C1 segment of cervical spinal cord (tissue), 14 donors: ENCODE measurements around the gene COL13A1.

Experiments used
- DNase-seq, 14 donors: peaks; one replicate each; lab custom pipeline; 2025; lab: John Stamatoyannopoulos, UW

COL13A1 gene

GRCh38 chr10:69801434-69802315 is at the start of gene COL13A1:
TSS of gene COL13A1 (plus strand) at chr10:69801906. CDS start at chr10:69802424, 518 bp downstream.
- peak in 1 of 14 donors; percentile 51 for DNase-seq

GRCh38 chr10:69752479-69752878 is 49.2 kb upstream of the COL13A1 start:
- no peak for DNase-seq

GRCh38 chr10:69756279-69756678 is 45.4 kb upstream of the COL13A1 start:
- no peak for DNase-seq

GRCh38 chr10:69757206-69757552 is 44.5 kb upstream of the COL13A1 start:
- DNase-seq: peak in 1 of 14 donors; percentile 9

GRCh38 chr10:69757553-69758309 is 44.0 kb upstream of the COL13A1 start:
- DNase-seq: peak in 4 of 14 donors; percentile 6 to 31 (median 10)

- no peak for DNase-seq
Measured at GRCh38 chr10:69758310-69758728, 43.4 kb upstream of the COL13A1 start.

GRCh38 chr10:69759641-69760040 is 42.1 kb upstream of the COL13A1 start:
- no peak for DNase-seq

GRCh38 chr10:69760072-69760471 is 41.6 kb upstream of the COL13A1 start:
- no peak for DNase-seq

- no peak for DNase-seq
Measured at GRCh38 chr10:69761320-69761719, 40.4 kb upstream of the COL13A1 start.

GRCh38 chr10:69766161-69766910 is 35.4 kb upstream of the COL13A1 start:
- DNase-seq: peak in 3 of 14 donors; percentile 6 to 21 (median 10)

- no peak for DNase-seq
Measured at GRCh38 chr10:69767793-69768192, 33.9 kb upstream of the COL13A1 start.

GRCh38 chr10:69768386-69768785 is 33.3 kb upstream of the COL13A1 start:
- DNase-seq: no peak

GRCh38 chr10:69769395-69769992 is 32.2 kb upstream of the COL13A1 start:
- peak in 3 of 14 donors; percentile 4 to 65 (median 50) for DNase-seq

- DNase-seq: no peak
Measured at GRCh38 chr10:69772933-69773704, 28.6 kb upstream of the COL13A1 start.

GRCh38 chr10:69774596-69774995 is 27.1 kb upstream of the COL13A1 start:
- no peak for DNase-seq

GRCh38 chr10:69780077-69780476 is 21.6 kb upstream of the COL13A1 start:
- DNase-seq: no peak

GRCh38 chr10:69781576-69781975 is 20.1 kb upstream of the COL13A1 start:
- no peak for DNase-seq

- DNase-seq: no peak
Measured at GRCh38 chr10:69783515-69783914, 18.2 kb upstream of the COL13A1 start.

GRCh38 chr10:69786791-69787190 is 14.9 kb upstream of the COL13A1 start:
- peak in 1 of 14 donors; percentile 23 for DNase-seq

GRCh38 chr10:69787681-69788080 is 14.0 kb upstream of the COL13A1 start:
- no peak for DNase-seq

GRCh38 chr10:69789164-69789576 is 12.5 kb upstream of the COL13A1 start:
- no peak for DNase-seq
